NCI-H748 (cell line): ENCODE measurements around the gene PHACTR3.

ENCODE experiments used
- DNase-seq: peaks from one replicate; lab custom pipeline; 2025; ENCODE audit not compliant: unreplicated experiment; lab: John Stamatoyannopoulos, UW

Gene PHACTR3

GRCh38 chr20:59726281-59726595 lies 121.9 kb downstream of the PHACTR3 start:
- DNase-seq = no peak

GRCh38 chr20:59728722-59729430 lies 124.5 kb downstream of the PHACTR3 start:
- DNase-seq = no peak

GRCh38 chr20:59729506-59729905 lies 125.2 kb downstream of the PHACTR3 start:
- DNase-seq = no peak

- no peak for DNase-seq
These were observed 126.4 kb downstream of the PHACTR3 start for GRCh38 chr20:59730722-59731121.

- no peak for DNase-seq
These were observed 127.0 kb downstream of the PHACTR3 start for GRCh38 chr20:59731376-59731775.

GRCh38 chr20:59733351-59733750 lies 129.0 kb downstream of the PHACTR3 start:
- no peak for DNase-seq

GRCh38 chr20:59735486-59735885 lies 131.1 kb downstream of the PHACTR3 start:
- no peak for DNase-seq

- peak; percentile 71 for DNase-seq
These were observed 131.6 kb downstream of the PHACTR3 start for GRCh38 chr20:59735917-59736316.

- no peak for DNase-seq
These were observed 132.0 kb downstream of the PHACTR3 start for GRCh38 chr20:59736366-59736765.

- DNase-seq = no peak
These were observed 132.8 kb downstream of the PHACTR3 start for GRCh38 chr20:59737073-59737666.

- no peak for DNase-seq
These were observed 133.5 kb downstream of the PHACTR3 start for GRCh38 chr20:59737816-59738215.

GRCh38 chr20:59738851-59739250 lies 134.5 kb downstream of the PHACTR3 start:
- no peak for DNase-seq

GRCh38 chr20:59740621-59741020 lies 136.3 kb downstream of the PHACTR3 start:
- DNase-seq = no peak

- DNase-seq = no peak
These were observed 136.7 kb downstream of the PHACTR3 start for GRCh38 chr20:59741073-59741472.

GRCh38 chr20:59742351-59743095 lies 138.2 kb downstream of the PHACTR3 start:
- no peak for DNase-seq

GRCh38 chr20:59743308-59743707 lies 139.0 kb downstream of the PHACTR3 start:
- no peak for DNase-seq

GRCh38 chr20:59743767-59744485 lies 139.6 kb downstream of the PHACTR3 start:
- DNase-seq = peak; percentile 44

- DNase-seq = no peak
These were observed 140.4 kb downstream of the PHACTR3 start for GRCh38 chr20:59744756-59745155.

- no peak for DNase-seq
These were observed 140.9 kb downstream of the PHACTR3 start for GRCh38 chr20:59745201-59745600.

- no peak for DNase-seq
These were observed 141.4 kb downstream of the PHACTR3 start for GRCh38 chr20:59745716-59746115.

GRCh38 chr20:59746155-59746554 lies 141.8 kb downstream of the PHACTR3 start:
- DNase-seq = no peak
